Measurements from ENCODE around the gene PKIG. TPM values are rescaled to one million over a fixed set of nuclear protein-coding genes. Genes with fewer than 3 reads are reported as not detected.

Gene PKIG
- 10 to 100 TPM; 60.9 to 81.1 TPM for total RNA-seq

DNA sequence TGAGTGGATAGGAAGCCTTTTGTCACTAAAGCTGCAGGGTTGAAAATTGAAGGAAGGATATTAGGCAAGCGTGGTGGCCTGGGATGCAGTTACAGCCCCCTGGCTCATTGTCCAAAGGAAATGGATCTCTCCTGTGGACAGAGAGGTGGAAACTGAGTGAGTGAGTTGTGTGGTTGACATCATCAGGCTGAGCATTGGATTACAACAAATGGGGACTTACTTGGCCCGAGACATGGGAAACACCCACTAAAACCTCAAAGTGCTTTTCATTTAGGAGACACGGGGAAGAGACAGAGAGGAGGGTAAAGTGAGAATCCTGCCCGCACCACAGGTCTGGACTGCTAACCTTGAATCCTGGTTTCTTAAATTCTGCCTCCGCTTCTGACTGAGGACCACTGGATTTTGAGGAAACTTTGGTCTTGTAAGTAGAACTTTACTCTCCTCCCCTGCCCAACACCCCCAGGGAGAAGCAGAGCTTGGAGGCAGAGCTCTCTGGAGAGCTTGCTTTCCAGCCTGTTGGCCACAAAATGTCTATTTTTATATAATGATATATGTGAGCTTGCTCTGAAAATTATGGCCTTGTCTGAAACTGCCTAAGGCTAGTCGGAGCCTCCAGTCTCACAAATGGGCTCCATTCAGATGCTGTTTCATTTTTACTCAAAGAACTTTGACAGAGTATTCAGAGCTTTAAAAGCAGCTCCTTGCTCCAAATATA, at the start of gene PKIG:
PKIG (plus strand) TSS at position 269 of the 715 bp plus-strand sequence. CDS start 31,978 bp downstream, outside the sequence.
- peak within 1 kb of the TSS; percentile 20 to 24 for H3K4me3 ChIP-seq
- intact Hi-C loops (cut with DNase I) = no loop called here
- no peaks in the 10 kb centered on the region for H3K4me1 ChIP-seq (replicated peaks)
- H3K9me3 ChIP-seq = no peaks in the 10 kb centered on the region
- peak; percentile 30 for TF ChIP-seq POLR2AphosphoS5 (IDR thresholded peaks at IDR 0.05)
- TF ChIP-seq, protein P1, sequence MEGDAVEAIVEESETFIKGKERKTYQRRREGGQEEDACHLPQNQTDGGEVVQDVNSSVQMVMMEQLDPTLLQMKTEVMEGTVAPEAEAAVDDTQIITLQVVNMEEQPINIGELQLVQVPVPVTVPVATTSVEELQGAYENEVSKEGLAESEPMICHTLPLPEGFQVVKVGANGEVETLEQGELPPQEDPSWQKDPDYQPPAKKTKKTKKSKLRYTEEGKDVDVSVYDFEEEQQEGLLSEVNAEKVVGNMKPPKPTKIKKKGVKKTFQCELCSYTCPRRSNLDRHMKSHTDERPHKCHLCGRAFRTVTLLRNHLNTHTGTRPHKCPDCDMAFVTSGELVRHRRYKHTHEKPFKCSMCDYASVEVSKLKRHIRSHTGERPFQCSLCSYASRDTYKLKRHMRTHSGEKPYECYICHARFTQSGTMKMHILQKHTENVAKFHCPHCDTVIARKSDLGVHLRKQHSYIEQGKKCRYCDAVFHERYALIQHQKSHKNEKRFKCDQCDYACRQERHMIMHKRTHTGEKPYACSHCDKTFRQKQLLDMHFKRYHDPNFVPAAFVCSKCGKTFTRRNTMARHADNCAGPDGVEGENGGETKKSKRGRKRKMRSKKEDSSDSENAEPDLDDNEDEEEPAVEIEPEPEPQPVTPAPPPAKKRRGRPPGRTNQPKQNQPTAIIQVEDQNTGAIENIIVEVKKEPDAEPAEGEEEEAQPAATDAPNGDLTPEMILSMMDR (IDR thresholded peaks at IDR 0.05) = no peak
- H3K27ac ChIP-seq = peak within 1 kb of the TSS; percentile 74
- 45% methylated on average over 6 of the region's 6 CpGs for WGBS
- H3K36me3 ChIP-seq = no peaks in the 10 kb centered on the region
- H3K27me3 ChIP-seq (replicated peaks; ENCODE audit: insufficient read depth) = no peaks in the 10 kb centered on the region
- DNase-seq (ENCODE audit: low spot score) = no peak

DNA sequence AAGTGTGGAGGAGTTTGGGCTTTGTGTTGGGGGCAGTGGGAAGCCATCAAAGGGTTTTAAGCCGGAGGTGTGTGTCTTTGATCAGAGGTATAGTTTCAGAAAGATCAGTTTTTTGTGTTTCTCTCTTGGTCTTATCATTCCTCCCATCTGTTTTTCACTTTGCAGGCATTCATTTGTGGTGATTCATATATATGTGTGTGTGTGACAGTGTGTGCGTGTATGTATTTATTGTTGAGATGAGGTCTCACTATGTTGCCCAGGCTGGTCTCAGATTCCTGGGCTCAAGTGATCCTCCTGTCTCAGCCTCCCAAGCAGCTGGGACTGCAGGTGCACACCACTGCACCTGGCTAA, 49.4 kb upstream of the PKIG start:
- intact Hi-C loops (cut with DNase I) = loop anchor here (2.0 kb wide), 1 partner anchor 76 kb away; no protein-coding TSS in a partner anchor
- peak overlapping the region; percentile 67 to 76 for H3K27ac ChIP-seq
- peak overlapping the region in 1 of 2 donors; percentile 53 for H3K4me3 ChIP-seq

DNA sequence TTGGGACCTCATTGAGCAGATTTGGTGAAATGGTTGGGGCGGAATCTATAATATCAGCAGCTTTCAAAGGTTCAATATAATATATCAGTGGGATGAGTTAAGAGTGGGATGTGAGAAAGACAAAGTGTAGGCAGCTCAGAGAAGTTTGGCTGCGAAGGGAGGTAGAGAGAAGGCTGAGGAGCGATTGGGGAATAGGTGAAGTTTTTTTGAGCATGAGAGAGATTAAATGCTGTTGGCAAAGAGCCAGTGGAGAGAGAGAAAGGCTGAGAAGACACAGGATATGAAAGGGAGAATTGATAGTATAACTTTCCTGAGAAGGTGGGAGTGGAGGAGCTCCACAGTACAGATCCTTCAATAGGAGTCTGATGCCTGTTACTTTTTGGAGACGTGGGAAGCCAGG, 48.5 kb upstream of the PKIG start:
- intact Hi-C loops (cut with DNase I) = loop anchor here (2.0 kb wide), 1 partner anchor 75 kb away; no protein-coding TSS in a partner anchor
- H3K4me1 ChIP-seq (replicated peaks) = peaks cover 3% of the 10 kb centered on the region

More for the DNA sequence above, 49.4 kb upstream of the PKIG start:
- Histone ChIP-seq H3K4me1 (replicated peaks) (peaks cover 3% of the 10 kb centered on the region), H3K36me3 (no peaks in the 10 kb centered on the region), H3K9me3 (no peaks in the 10 kb centered on the region), H3K27me3 (replicated peaks; ENCODE audit: insufficient read depth) (no peaks in the 10 kb centered on the region)
- WGBS = 54% methylated on average over 2 of the region's 2 CpGs
- no peak for DNase-seq (ENCODE audit: low spot score)
- TF ChIP-seq, protein P1 (IDR thresholded peaks at IDR 0.05) = no peak
- no peak for TF ChIP-seq POLR2A (IDR thresholded peaks at IDR 0.05)
- TF ChIP-seq POLR2AphosphoS5 (IDR thresholded peaks at IDR 0.05) = no peak

DNA sequence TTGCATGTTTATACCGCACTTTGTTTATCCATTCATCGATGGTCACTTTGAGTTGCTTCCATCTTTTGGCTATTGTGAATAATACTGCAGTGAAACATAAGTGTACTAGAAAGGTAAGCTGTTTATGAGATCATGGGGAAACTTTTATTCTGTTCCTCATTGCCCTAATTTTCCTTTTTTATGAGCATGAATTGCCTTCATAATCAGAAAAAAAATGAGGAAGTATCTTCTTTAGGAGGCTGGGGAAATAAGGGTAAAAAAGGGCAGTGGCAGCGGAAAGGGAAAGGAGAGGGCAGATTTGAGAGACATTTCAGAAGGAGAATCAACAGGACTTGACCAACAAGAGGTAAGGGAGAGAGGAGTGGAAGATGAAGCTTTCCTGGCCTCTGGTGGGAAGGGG, 46.2 kb upstream of the PKIG start:
- Histone ChIP-seq H3K9me3 (no peaks in the 10 kb centered on the region), H3K4me3 (no peak overlapping the region), H3K4me1 (replicated peaks) (peaks cover 3% of the 10 kb centered on the region), H3K27ac (no peak overlapping the region), H3K27me3 (replicated peaks; ENCODE audit: insufficient read depth) (no peaks in the 10 kb centered on the region), H3K36me3 (no peaks in the 10 kb centered on the region)
- TF ChIP-seq POLR2AphosphoS5 (IDR thresholded peaks at IDR 0.05) (no peak), POLR2A (IDR thresholded peaks at IDR 0.05) (no peak)
- TF ChIP-seq, protein P1 (IDR thresholded peaks at IDR 0.05) = no peak
- DNase-seq (ENCODE audit: low spot score) = no peak
- WGBS = 86% methylated on average over 3 of the region's 3 CpGs
- intact Hi-C loops (cut with DNase I) = no loop called here

More for the DNA sequence above, 48.5 kb upstream of the PKIG start:
- Histone ChIP-seq H3K27ac (no peak overlapping the region), H3K4me3 (no peak overlapping the region), H3K36me3 (no peaks in the 10 kb centered on the region), H3K9me3 (no peaks in the 10 kb centered on the region), H3K27me3 (replicated peaks; ENCODE audit: insufficient read depth) (no peaks in the 10 kb centered on the region)
- no peak for TF ChIP-seq POLR2AphosphoS5 (IDR thresholded peaks at IDR 0.05)
- TF ChIP-seq, protein P1 (IDR thresholded peaks at IDR 0.05) = no peak
- no peak for TF ChIP-seq POLR2A (IDR thresholded peaks at IDR 0.05)
- no peak for DNase-seq (ENCODE audit: low spot score)
- 80% methylated on average over 4 of the region's 4 CpGs for WGBS

DNA sequence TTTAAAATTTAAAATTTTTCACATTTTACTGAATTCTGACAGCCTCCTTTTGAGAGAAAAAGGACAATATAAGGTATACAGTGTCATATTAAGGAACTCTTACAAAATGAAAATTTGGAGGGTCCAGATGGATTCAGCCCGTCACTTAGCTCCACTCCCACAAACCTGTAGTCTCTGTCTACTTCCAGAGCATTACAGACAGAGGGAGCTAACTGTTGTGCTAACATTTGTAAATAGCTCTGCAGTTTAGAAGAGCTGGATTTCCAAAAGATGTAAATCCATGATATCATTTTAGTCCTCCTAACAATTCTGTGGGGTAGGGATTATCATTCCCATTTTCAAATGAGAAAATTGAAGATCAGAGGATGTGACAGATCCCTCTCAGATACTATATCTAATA, 44.4 kb upstream of the PKIG start:
- intact Hi-C loops (cut with DNase I) = loop anchor here (2.0 kb wide), 1 partner anchor 73 kb away; no protein-coding TSS in a partner anchor
- no peaks in the 10 kb centered on the region for H3K4me1 ChIP-seq (replicated peaks)
- 59% methylated on average over 1 of the region's 1 CpG for WGBS
- H3K4me3 ChIP-seq = no peak overlapping the region
- no peak for DNase-seq (ENCODE audit: low spot score)
- no peaks in the 10 kb centered on the region for H3K36me3 ChIP-seq
- no peaks in the 10 kb centered on the region for H3K9me3 ChIP-seq
- no peaks in the 10 kb centered on the region for H3K27me3 ChIP-seq (replicated peaks; ENCODE audit: insufficient read depth)
- no peak overlapping the region for H3K27ac ChIP-seq
- TF ChIP-seq, protein P1 (IDR thresholded peaks at IDR 0.05) = peak in 2 of 4 experiments; percentile 9 to 35
- TF ChIP-seq POLR2AphosphoS5 (IDR thresholded peaks at IDR 0.05) = no peak
- no peak for TF ChIP-seq POLR2A (IDR thresholded peaks at IDR 0.05)
